Dendritic cell treated with granulocyte-macrophage colony-stimulating factor and Interleukin-4, amounts not matched to agents 40 ng/mL and 50 ng/mL, for 4 days (primary cell): ENCODE data around the gene LAMA2.

Experiments used
- H3K27ac Mint-ChIP-seq: one replicate; pipeline ENCODE4 v1.8.0; 2022; ENCODE audit warnings: mild to moderate bottlenecking, mixed read lengths
- H3K27me3 Mint-ChIP-seq: one replicate; pipeline ENCODE4 v1.8.0; 2022; ENCODE audit warnings: mild to moderate bottlenecking, mixed read lengths
- H3K36me3 Mint-ChIP-seq: one replicate; pipeline ENCODE4 v1.8.0; 2022; ENCODE audit warnings: low read depth, mixed read lengths
- H3K4me1 Mint-ChIP-seq: one replicate; pipeline ENCODE4 v1.8.0; 2022; ENCODE audit warnings: low read depth, mixed read lengths
- H3K4me3 Mint-ChIP-seq: one replicate; pipeline ENCODE4 v1.8.0; 2022; ENCODE audit warnings: mild to moderate bottlenecking, moderate library complexity, mixed read lengths
- H3K9me3 Mint-ChIP-seq: one replicate; pipeline ENCODE4 v1.8.0; 2022; ENCODE audit warnings: mixed read lengths
- intact Hi-C: fragments of 100-400 bp; cut with micrococcal nuclease; formaldehyde crosslinking; loops from one replicate; pipeline ENCODE4 v1.15.0; 2022

Gene LAMA2

DNA sequence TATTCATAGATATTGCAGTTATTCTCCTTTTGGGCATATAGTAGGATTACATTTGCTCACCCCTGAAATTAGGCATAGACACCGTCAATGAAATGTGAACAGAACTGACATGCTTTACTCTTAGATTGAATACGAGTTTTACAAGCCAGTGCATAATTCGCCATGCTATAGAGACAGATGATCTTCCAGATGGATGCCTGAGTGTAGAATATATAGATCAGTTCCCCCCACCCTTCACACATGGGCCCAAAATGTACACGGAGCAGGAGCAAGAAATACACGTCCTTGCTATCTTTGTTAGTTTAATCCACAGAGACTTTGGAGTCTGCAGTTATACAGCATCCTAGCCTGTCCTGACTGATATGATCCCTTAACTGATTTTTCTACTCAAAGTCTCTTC, 47.4 kb downstream of the LAMA2 start:
- no peaks in the 10 kb centered on the region for H3K4me1 Mint-ChIP-seq
- peaks cover 9% of the 10 kb centered on the region for H3K9me3 Mint-ChIP-seq
- intact Hi-C loops: no loop called here
- no peaks in the 10 kb centered on the region for H3K27me3 Mint-ChIP-seq
- H3K4me3 Mint-ChIP-seq: no peak overlapping the region
- no peaks in the 10 kb centered on the region for H3K36me3 Mint-ChIP-seq
- H3K27ac Mint-ChIP-seq: no peak overlapping the region

DNA sequence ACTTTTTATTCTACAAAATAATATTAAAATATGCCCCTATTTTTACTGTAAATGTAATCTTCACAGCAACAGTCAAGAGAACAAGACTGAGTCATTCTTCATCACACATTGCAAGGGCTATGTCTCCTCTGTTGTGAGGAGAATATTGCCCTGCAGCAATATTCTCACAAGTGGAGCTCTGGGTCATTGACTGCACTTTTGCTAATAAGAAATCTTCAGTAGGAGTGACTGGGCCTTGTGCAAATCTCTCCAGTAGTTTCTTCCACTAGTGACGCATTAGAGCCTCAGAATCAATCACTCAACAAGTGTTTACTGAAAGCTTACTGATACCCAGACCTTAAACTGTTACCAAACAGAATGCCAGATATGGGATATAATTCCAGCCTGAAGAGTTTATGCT, 49.1 kb downstream of the LAMA2 start:
- H3K9me3 Mint-ChIP-seq: peaks cover 16% of the 10 kb centered on the region
- H3K27ac Mint-ChIP-seq: no peak overlapping the region

DNA sequence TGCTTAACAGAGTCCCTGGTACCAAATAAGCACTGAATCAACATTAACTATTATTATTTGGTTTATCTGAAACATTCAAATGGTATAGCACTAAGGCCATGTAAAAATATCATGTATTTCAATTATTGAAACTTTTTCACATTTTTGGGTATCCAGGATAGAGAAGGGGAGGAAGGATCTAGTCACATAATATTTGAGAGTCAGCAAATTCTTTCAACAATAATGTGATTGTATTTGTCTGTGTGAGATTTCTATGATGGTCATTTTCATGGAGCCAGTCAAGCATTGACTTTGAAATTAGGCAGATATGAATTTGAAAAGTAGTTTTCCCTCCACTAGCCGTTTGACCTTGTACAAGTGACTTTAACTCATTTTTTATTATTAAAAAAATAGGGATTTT, 67.9 kb downstream of the LAMA2 start:
- intact Hi-C loops: no loop called here
- Mint-ChIP-seq H3K9me3 (no peaks in the 10 kb centered on the region), H3K36me3 (no peaks in the 10 kb centered on the region), H3K4me1 (no peaks in the 10 kb centered on the region), H3K27ac (no peak overlapping the region), H3K27me3 (no peaks in the 10 kb centered on the region), H3K4me3 (no peak overlapping the region)

More for the DNA sequence above, 49.1 kb downstream of the LAMA2 start:
- intact Hi-C loops: no loop called here
- no peaks in the 10 kb centered on the region for H3K4me1 Mint-ChIP-seq
- H3K27me3 Mint-ChIP-seq: no peaks in the 10 kb centered on the region
- no peaks in the 10 kb centered on the region for H3K36me3 Mint-ChIP-seq
- H3K4me3 Mint-ChIP-seq: no peak overlapping the region

DNA sequence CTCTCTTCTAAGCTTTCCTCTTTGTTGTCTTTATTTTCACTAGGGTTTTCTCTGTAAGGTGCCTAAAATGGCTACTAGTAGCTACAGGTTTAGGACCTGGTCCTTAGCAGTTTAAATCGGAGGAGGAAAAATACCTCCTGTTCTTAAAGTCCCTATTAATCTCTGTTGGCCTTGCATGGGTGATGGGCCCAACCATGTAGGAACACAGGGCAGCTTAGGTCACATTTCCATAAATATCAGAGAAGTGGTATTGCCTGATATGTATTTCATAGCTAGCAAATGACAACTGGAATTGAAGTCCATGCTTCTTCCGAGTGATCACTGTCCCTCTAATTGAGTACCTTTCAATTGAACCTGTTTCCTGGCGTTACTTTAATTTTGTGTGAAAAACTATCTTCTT, 70.0 kb downstream of the LAMA2 start:
- no peaks in the 10 kb centered on the region for H3K36me3 Mint-ChIP-seq
- no peaks in the 10 kb centered on the region for H3K27me3 Mint-ChIP-seq
- intact Hi-C loops: no loop called here
- no peaks in the 10 kb centered on the region for H3K9me3 Mint-ChIP-seq
- no peaks in the 10 kb centered on the region for H3K4me1 Mint-ChIP-seq
- H3K27ac Mint-ChIP-seq: no peak overlapping the region
- H3K4me3 Mint-ChIP-seq: no peak overlapping the region

- Mint-ChIP-seq H3K27ac (no peak overlapping the region), H3K36me3 (no peaks in the 10 kb centered on the region), H3K4me1 (no peaks in the 10 kb centered on the region), H3K27me3 (no peaks in the 10 kb centered on the region), H3K4me3 (no peak overlapping the region), H3K9me3 (no peaks in the 10 kb centered on the region)
- intact Hi-C loops: no loop called here
Observed at GRCh38 chr6:128954308-128955043, 71.5 kb downstream of the LAMA2 start.

DNA sequence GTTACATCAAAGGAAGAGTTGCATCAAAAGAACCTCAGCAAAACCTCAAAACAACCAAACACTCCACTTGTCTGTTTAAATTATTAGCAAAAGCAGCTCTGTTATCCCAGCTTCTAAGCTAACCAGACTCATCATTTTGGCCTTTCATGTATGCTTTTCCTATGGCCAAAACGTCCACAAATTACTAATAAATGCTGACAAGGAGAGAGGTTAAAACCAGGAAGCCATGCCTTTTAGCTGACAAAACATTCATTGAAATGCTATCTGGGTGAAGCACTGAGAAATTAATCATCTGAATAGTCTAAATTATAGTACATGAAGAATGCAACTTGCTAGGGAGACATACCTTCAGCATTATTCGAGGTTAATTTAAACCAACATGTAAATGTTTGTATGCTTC, 80.6 kb downstream of the LAMA2 start:
- Mint-ChIP-seq H3K27me3 (no peaks in the 10 kb centered on the region), H3K36me3 (no peaks in the 10 kb centered on the region), H3K4me1 (no peaks in the 10 kb centered on the region), H3K27ac (no peak overlapping the region), H3K4me3 (no peak overlapping the region), H3K9me3 (peaks cover 7% of the 10 kb centered on the region)
- intact Hi-C loops: no loop called here

DNA sequence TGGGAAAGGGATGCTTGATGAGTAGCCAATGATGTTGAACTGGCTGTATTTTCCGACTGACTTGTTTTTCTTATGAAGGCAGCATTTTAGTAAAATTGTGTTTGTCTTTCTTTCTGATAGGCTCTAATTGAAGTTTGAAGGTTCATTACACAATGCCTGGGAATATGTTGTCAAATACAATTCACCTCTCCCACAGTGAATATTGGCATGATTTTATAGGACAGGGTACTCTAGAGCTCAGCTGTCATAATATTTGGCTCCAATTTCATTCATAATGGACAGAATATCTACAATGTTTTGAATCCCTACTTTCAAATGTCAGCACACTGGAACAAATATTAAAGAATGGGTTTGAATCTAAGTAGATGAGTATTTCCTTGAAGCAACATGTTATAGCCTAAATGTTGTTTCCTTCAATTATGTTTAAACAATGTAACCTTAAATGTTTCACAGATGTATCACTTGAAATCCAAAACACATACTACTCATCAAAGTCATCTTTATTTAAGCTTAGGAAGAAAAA, 81.4 kb downstream of the LAMA2 start:
- intact Hi-C loops: no loop called here
- Mint-ChIP-seq H3K9me3 (peaks cover 9% of the 10 kb centered on the region), H3K36me3 (no peaks in the 10 kb centered on the region), H3K4me1 (no peaks in the 10 kb centered on the region), H3K4me3 (no peak overlapping the region), H3K27me3 (no peaks in the 10 kb centered on the region), H3K27ac (no peak overlapping the region)

DNA sequence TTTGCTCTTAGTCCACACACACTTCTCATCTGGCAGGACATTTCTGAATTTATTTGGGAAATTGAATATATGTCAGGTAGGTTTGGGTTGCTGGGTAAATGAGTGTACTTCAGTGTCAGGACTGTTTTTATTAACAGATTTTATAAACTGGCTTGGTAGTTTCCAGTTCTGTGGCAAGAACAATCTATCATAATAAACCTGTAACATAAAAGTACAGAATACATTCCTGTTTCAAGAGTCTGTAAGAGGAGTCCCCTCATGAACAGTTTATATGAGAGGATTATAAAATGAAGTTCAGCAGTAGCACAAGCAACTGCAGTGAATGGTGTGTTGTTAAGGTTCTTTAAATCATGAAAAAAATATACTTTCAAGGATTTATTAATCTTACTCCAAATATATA, 81.8 kb downstream of the LAMA2 start:
- Mint-ChIP-seq H3K9me3 (peaks cover 9% of the 10 kb centered on the region), H3K4me1 (no peaks in the 10 kb centered on the region), H3K27me3 (no peaks in the 10 kb centered on the region), H3K27ac (no peak overlapping the region), H3K4me3 (no peak overlapping the region), H3K36me3 (no peaks in the 10 kb centered on the region)
- intact Hi-C loops: no loop called here

DNA sequence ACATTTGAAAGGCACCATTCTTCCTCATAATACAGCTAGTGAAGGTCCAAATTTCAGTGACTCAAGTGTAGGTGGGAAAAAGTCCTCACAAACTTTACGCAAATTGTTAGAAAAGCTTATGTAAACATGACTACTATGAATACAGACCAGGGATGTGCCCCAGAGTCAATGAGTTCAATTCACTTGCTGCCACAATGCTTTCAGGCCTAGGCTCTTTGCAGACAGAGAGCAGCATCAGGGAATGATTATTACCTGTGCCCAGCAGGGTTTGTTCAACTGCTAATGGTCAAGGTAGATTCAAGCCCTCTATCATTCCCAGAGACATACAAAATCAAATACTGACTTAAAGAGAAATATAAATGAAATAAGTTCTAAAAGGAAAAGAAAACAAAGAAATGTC, 84.0 kb downstream of the LAMA2 start:
- Mint-ChIP-seq H3K9me3 (peaks cover 9% of the 10 kb centered on the region), H3K27ac (no peak overlapping the region), H3K4me1 (no peaks in the 10 kb centered on the region), H3K27me3 (no peaks in the 10 kb centered on the region), H3K36me3 (no peaks in the 10 kb centered on the region), H3K4me3 (no peak overlapping the region)
- intact Hi-C loops: no loop called here

DNA sequence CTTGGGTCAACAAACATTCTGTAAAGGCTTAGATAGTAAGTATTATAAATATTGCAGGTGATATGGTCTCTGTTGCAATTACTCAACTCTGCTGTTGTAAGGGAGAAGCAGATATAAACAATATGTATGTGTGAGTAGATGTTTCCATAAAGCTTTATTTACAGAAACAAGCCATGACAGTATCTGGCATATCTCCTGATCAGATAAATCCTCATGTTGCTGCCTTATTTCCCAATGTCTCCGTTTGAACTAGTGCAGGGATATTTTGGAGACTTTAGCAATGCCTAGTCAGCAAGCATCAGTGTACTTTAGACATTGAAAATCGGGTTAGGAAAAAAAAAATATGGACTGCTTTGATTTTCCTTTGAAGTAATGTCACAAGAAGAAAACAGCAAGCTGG, 96.1 kb downstream of the LAMA2 start:
- Mint-ChIP-seq H3K27me3 (no peaks in the 10 kb centered on the region), H3K27ac (no peak overlapping the region), H3K36me3 (no peaks in the 10 kb centered on the region), H3K4me1 (no peaks in the 10 kb centered on the region), H3K9me3 (peaks cover 6% of the 10 kb centered on the region), H3K4me3 (no peak overlapping the region)
- intact Hi-C loops: no loop called here

DNA sequence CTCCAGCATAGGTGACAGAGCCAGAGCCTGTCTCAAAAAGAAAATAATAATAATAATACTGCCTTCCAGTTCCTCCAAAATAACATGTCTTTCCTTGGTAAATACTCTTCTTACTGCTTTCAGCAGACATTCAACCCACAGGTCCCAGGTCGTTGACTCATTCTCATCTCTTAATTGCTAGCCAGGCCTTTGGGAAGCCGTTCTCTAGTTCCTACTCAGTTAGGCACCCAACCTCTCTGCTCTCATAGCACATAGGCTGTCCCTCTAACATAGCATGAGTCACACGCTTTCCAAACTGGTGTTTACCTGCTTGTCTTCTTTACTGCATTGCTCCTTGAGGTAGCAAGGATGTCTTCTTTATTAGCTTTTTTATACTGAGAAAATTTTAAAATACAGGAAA, 98.8 kb downstream of the LAMA2 start:
- no peak overlapping the region for H3K27ac Mint-ChIP-seq
- H3K36me3 Mint-ChIP-seq: no peaks in the 10 kb centered on the region
- H3K27me3 Mint-ChIP-seq: no peaks in the 10 kb centered on the region
- H3K9me3 Mint-ChIP-seq: peaks cover 6% of the 10 kb centered on the region
- H3K4me3 Mint-ChIP-seq: no peak overlapping the region
- intact Hi-C loops: no loop called here
- no peaks in the 10 kb centered on the region for H3K4me1 Mint-ChIP-seq

DNA sequence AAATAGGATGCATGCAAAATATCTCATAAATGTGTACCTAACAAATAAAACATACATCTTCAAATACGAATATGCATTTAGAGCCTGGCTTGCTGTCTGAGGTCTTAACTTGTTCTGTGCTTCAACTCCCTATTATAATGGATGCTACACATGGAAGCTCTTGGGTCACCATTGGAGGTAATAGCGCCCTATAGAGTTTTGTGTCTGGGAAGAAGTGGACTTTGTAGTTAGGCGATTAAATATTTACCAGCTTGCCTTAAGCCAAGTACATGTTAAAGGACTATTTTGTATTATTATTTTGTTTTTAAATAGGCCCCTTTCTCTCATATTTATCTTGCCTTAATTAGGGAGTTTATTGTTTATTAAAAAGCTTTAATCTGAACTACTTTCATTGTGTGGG, 107.4 kb downstream of the LAMA2 start:
- H3K27me3 Mint-ChIP-seq: no peaks in the 10 kb centered on the region
- H3K27ac Mint-ChIP-seq: no peak overlapping the region
- H3K36me3 Mint-ChIP-seq: no peaks in the 10 kb centered on the region
- H3K9me3 Mint-ChIP-seq: no peaks in the 10 kb centered on the region
- intact Hi-C loops: no loop called here
- no peak overlapping the region for H3K4me3 Mint-ChIP-seq
- no peaks in the 10 kb centered on the region for H3K4me1 Mint-ChIP-seq

GRCh38 chr6:128990915-128991314, 108.0 kb downstream of the LAMA2 start:
- Mint-ChIP-seq H3K27ac (no peak overlapping the region), H3K27me3 (no peaks in the 10 kb centered on the region), H3K9me3 (peaks cover 4% of the 10 kb centered on the region), H3K4me1 (no peaks in the 10 kb centered on the region), H3K4me3 (no peak overlapping the region), H3K36me3 (no peaks in the 10 kb centered on the region)
- intact Hi-C loops: no loop called here

DNA sequence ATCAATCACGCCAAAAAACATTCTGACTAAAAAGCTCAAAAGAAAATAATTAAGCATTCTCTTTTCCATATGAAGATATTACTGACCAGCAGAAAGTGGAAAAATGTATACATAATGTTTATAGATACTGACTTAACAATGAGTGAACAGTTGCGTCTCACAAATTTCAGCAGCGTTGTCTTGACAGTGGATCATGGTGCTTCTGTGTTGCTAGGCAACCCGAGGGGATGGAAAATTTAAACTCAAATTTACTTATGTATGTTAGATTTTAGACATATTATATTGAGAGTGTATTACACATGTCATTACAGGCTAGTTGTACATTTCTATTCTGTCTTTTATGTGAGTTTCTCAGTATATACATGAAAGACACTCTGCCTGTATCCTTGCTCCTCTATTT, 110.2 kb downstream of the LAMA2 start:
- Mint-ChIP-seq H3K27ac (no peak overlapping the region), H3K36me3 (no peaks in the 10 kb centered on the region), H3K4me1 (no peaks in the 10 kb centered on the region), H3K27me3 (no peaks in the 10 kb centered on the region), H3K9me3 (peaks cover 25% of the 10 kb centered on the region), H3K4me3 (no peak overlapping the region)
- intact Hi-C loops: no loop called here

GRCh38 chr6:128997880-128998279, 114.9 kb downstream of the LAMA2 start:
- Mint-ChIP-seq H3K9me3 (peaks cover 27% of the 10 kb centered on the region), H3K27ac (no peak overlapping the region), H3K36me3 (no peaks in the 10 kb centered on the region), H3K27me3 (no peaks in the 10 kb centered on the region), H3K4me3 (no peak overlapping the region), H3K4me1 (no peaks in the 10 kb centered on the region)
- intact Hi-C loops: no loop called here
